ENCODE measurements around the gene UBL3. TPM values are rescaled to one million over a fixed set of nuclear protein-coding genes. Genes with fewer than 3 reads are reported as not detected.

The UBL3 gene
- polyA plus RNA-seq, 1 donor (not counting 4 experiments of a cell fraction or from before 2014, with no cell fraction given) = 10.5 TPM

GRCh38 chr13:29748097-29748496 is 102.3 kb downstream of the UBL3 start:
- H3K36me3 ChIP-seq (ENCODE audit: control insufficient read depth in 2 of 2, extremely low read depth in 1 of 2, insufficient read depth in 2 of 2, low read length in 2 of 2) = no peaks in the 10 kb centered on the region
- H4K20me1 ChIP-seq (ENCODE audit: control insufficient read depth, extremely low read depth, insufficient read depth, low read length) = no peaks in the 10 kb centered on the region
- DNase-seq (ENCODE audit: low read depth, low spot score) (no peak), FAIRE-seq (no peak)
- no peak overlapping the region for H2AFZ ChIP-seq (ENCODE audit: control insufficient read depth, low read length)
- H3K4me1 ChIP-seq (ENCODE audit: control insufficient read depth, extremely low read depth, insufficient read depth, low read length) = no peaks in the 10 kb centered on the region
- H3K27me3 ChIP-seq (ENCODE audit: control insufficient read depth, extremely low read depth, insufficient read depth, low read length) = peaks cover 5% of the 10 kb centered on the region
- H3K27ac ChIP-seq (ENCODE audit: control insufficient read depth, insufficient read depth, low read length) = no peak overlapping the region
- H3K79me2 ChIP-seq (ENCODE audit: control insufficient read depth, insufficient read depth, low read length) = no peaks in the 10 kb centered on the region
- no peaks in the 10 kb centered on the region for H3K9me3 ChIP-seq (ENCODE audit: control insufficient read depth, low read depth, low read length)
- no peak overlapping the region for H3K9ac ChIP-seq (ENCODE audit: control insufficient read depth, extremely low read depth, insufficient read depth, low read length)
- H3K9me1 ChIP-seq (ENCODE audit: control insufficient read depth, extremely low read depth, insufficient read depth, low read length) = no peaks in the 10 kb centered on the region
- no peak overlapping the region for H3K4me2 ChIP-seq (ENCODE audit: control insufficient read depth, extremely low read depth, insufficient read depth, low read depth, low read length)
- dilution Hi-C loops (cut with MboI; ENCODE audit: extremely low pct_ligation_motif_present, low sequenced_read_pairs) = no loop called here
- no peak overlapping the region for H3K4me3 ChIP-seq (ENCODE audit: control insufficient read depth in 2 of 3, extremely low read depth in 1 of 3, insufficient read depth in 2 of 3, low read depth in 1 of 3, low read length in 3 of 3)
- TF ChIP-seq EZH2 (IDR thresholded peaks at IDR 0.05; ENCODE audit: low read length) = no peak
- TF ChIP-seq, protein P1, sequence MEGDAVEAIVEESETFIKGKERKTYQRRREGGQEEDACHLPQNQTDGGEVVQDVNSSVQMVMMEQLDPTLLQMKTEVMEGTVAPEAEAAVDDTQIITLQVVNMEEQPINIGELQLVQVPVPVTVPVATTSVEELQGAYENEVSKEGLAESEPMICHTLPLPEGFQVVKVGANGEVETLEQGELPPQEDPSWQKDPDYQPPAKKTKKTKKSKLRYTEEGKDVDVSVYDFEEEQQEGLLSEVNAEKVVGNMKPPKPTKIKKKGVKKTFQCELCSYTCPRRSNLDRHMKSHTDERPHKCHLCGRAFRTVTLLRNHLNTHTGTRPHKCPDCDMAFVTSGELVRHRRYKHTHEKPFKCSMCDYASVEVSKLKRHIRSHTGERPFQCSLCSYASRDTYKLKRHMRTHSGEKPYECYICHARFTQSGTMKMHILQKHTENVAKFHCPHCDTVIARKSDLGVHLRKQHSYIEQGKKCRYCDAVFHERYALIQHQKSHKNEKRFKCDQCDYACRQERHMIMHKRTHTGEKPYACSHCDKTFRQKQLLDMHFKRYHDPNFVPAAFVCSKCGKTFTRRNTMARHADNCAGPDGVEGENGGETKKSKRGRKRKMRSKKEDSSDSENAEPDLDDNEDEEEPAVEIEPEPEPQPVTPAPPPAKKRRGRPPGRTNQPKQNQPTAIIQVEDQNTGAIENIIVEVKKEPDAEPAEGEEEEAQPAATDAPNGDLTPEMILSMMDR (optimal IDR thresholded peaks at IDR 0.05 in 1 of 3, IDR thresholded peaks at IDR 0.05 in 1 of 3, conservative IDR thresholded peaks at IDR 0.05 in 1 of 3; ENCODE audit: extremely low read depth in 1 of 3, insufficient read depth in 2 of 3, low read length in 3 of 3) = no peak

DNA sequence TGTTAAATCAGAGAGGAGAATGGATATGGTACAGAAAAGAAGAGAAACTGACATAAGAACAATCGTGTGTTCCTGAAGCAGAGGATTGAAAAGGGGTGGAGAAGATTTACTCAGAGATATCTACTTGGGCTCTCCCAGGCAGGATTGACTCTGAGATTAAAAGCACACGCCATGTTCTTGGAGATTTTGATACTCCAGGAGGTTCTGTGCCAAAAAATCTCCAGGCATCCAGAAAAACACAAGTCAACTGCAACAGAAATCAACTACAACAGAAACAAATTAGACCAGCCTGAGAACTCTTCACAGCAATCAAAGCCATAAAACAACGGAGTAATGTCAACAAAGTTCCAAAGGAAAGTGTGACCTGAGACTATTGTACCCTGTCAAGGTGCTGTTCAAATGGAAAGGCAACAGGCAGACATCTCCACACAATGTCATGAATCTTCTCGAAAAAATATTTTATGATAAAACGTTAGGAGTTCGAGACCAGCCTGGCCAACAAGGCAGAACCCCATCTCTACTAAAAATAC is 104.2 kb downstream of the UBL3 start:
- Histone ChIP-seq H3K9me1 (ENCODE audit: control insufficient read depth, extremely low read depth, insufficient read depth, low read length) (no peaks in the 10 kb centered on the region), H3K4me1 (ENCODE audit: control insufficient read depth, extremely low read depth, insufficient read depth, low read length) (no peaks in the 10 kb centered on the region), H3K9ac (ENCODE audit: control insufficient read depth, extremely low read depth, insufficient read depth, low read length) (no peak overlapping the region), H3K79me2 (ENCODE audit: control insufficient read depth, insufficient read depth, low read length) (no peaks in the 10 kb centered on the region), H3K4me3 (ENCODE audit: control insufficient read depth in 2 of 3, extremely low read depth in 1 of 3, insufficient read depth in 2 of 3, low read depth in 1 of 3, low read length in 3 of 3) (no peak overlapping the region), H3K27me3 (ENCODE audit: control insufficient read depth, extremely low read depth, insufficient read depth, low read length) (peaks cover 5% of the 10 kb centered on the region), H3K4me2 (ENCODE audit: control insufficient read depth, extremely low read depth, insufficient read depth, low read depth, low read length) (no peak overlapping the region), H3K36me3 (ENCODE audit: control insufficient read depth in 2 of 2, extremely low read depth in 1 of 2, insufficient read depth in 2 of 2, low read length in 2 of 2) (no peaks in the 10 kb centered on the region), H2AFZ (ENCODE audit: control insufficient read depth, low read length) (no peak overlapping the region), H3K27ac (ENCODE audit: control insufficient read depth, insufficient read depth, low read length) (no peak overlapping the region), H3K9me3 (ENCODE audit: control insufficient read depth, low read depth, low read length) (no peaks in the 10 kb centered on the region), H4K20me1 (ENCODE audit: control insufficient read depth, extremely low read depth, insufficient read depth, low read length) (no peaks in the 10 kb centered on the region)
- FAIRE-seq (no peak), DNase-seq (ENCODE audit: low read depth, low spot score) (no peak)
- dilution Hi-C loops (cut with MboI; ENCODE audit: extremely low pct_ligation_motif_present, low sequenced_read_pairs) = no loop called here
- TF ChIP-seq EZH2 (IDR thresholded peaks at IDR 0.05; ENCODE audit: low read length) = no peak
- TF ChIP-seq, protein P1 (optimal IDR thresholded peaks at IDR 0.05 in 1 of 3, IDR thresholded peaks at IDR 0.05 in 1 of 3, conservative IDR thresholded peaks at IDR 0.05 in 1 of 3; ENCODE audit: extremely low read depth in 1 of 3, insufficient read depth in 2 of 3, low read length in 3 of 3) = no peak
